SK-N-SH treated with all-trans-retinoic acid at 6 μM for 48 hours (cell line): ENCODE data around the gene PDIA5.

Source experiments
- ATAC-seq: fragments of 200-7000 bp; cut with Tn5 transposase; 3 replicates; pipeline ENCODE4 v1.9.1; 2020; ENCODE audit warnings: mild to moderate bottlenecking, moderate library complexity
- BACH2 ChIP-seq: fragments of 250-450 bp; sonication (Bioruptor Pico); IDR thresholded peaks from 2 replicates; pipeline ENCODE4 v1.9.0; 2021; ENCODE audit warnings: mild to moderate bottlenecking, borderline replicate concordance
- CSDC2 ChIP-seq: fragments of 250-450 bp; sonication (Bioruptor Pico); IDR thresholded peaks from 2 replicates; pipeline ENCODE4 v1.5.0; 2020; ENCODE audit warnings: mild to moderate bottlenecking, moderate library complexity
- ESRRG ChIP-seq: fragments of 250-450 bp; sonication (Bioruptor Pico); IDR thresholded peaks from 2 replicates; pipeline ENCODE4 v1.6.1; 2021; ENCODE audit warnings: mild to moderate bottlenecking
- ISL1 ChIP-seq: fragments of 250-450 bp; sonication (Bioruptor Pico); IDR thresholded peaks from 2 replicates; pipeline ENCODE4 v2.1.2; 2022; ENCODE audit warnings: mild to moderate bottlenecking, moderate library complexity
- OSR1 ChIP-seq: fragments of 250-450 bp; sonication (Bioruptor Pico); IDR thresholded peaks from 2 replicates; pipeline ENCODE4 v1.8.0; 2022; ENCODE audit warnings: moderate library complexity, mild to moderate bottlenecking, inconsistent platforms
- POU6F1 ChIP-seq: fragments of 250-450 bp; sonication (Bioruptor Pico); IDR thresholded peaks from 2 replicates; pipeline ENCODE4 v1.8.0; 2021; ENCODE audit warnings: low read depth, mild to moderate bottlenecking, moderate library complexity, borderline replicate concordance
- RARB ChIP-seq: fragments of 250-450 bp; sonication (Bioruptor Pico); IDR thresholded peaks from 2 replicates; pipeline ENCODE4 v1.8.0; 2021; ENCODE audit warnings: mild to moderate bottlenecking, moderate library complexity
- SNAI2 ChIP-seq: fragments of 250-450 bp; sonication (Bioruptor Pico); IDR thresholded peaks from 2 replicates; pipeline ENCODE4 v1.5.0; 2020; ENCODE audit warnings: mild to moderate bottlenecking, moderate library complexity
- TCF4 ChIP-seq: fragments of 250-450 bp; sonication (Bioruptor Pico); IDR thresholded peaks from 2 replicates; pipeline ENCODE4 v1.8.0; 2021; ENCODE audit warnings: mild to moderate bottlenecking, moderate library complexity, borderline replicate concordance
- TOX ChIP-seq: fragments of 250-450 bp; sonication (Bioruptor Pico); IDR thresholded peaks from 2 replicates; pipeline ENCODE4 v1.8.0; 2021; ENCODE audit warnings: mild to moderate bottlenecking, moderate library complexity, borderline replicate concordance
- TSHZ2 ChIP-seq: fragments of 250-450 bp; sonication (Bioruptor Pico); IDR thresholded peaks from 2 replicates; pipeline ENCODE4 v1.5.0; 2020; ENCODE audit warnings: mild to moderate bottlenecking, moderate library complexity
- ZC3H10 ChIP-seq: fragments of 250-450 bp; sonication (Bioruptor Pico); IDR thresholded peaks from 2 replicates; pipeline ENCODE4 v1.5.1; 2021; ENCODE audit warnings: mild to moderate bottlenecking, moderate library complexity
- ZFP3 ChIP-seq: fragments of 250-450 bp; sonication (Bioruptor Pico); IDR thresholded peaks from 2 replicates; pipeline ENCODE4 v1.5.0; 2020; ENCODE audit warnings: mild to moderate bottlenecking, moderate library complexity
- ZFP30 ChIP-seq: fragments of 450-650 bp; formaldehyde crosslinking; IDR thresholded peaks from 2 replicates; pipeline ENCODE4 v1.5.0; 2022; ENCODE audit warnings: mild to moderate bottlenecking, moderate library complexity
- ZNF565 ChIP-seq: fragments of 450-650 bp; formaldehyde crosslinking; conservative IDR thresholded peaks from 2 replicates; pipeline ENCODE4 v1.5.0; 2020; ENCODE audit warnings: low read depth, mild to moderate bottlenecking, moderate library complexity
- ZNF70 ChIP-seq: fragments of 450-650 bp; formaldehyde crosslinking; IDR thresholded peaks from 2 replicates; pipeline ENCODE4 v1.5.0; 2020; ENCODE audit warnings: mild to moderate bottlenecking, moderate library complexity
- ZNF8 ChIP-seq: fragments of 450-650 bp; formaldehyde crosslinking; IDR thresholded peaks from 2 replicates; pipeline ENCODE4 v1.5.0; 2020; ENCODE audit warnings: mild to moderate bottlenecking, moderate library complexity
- TF ChIP-seq, protein P1 (sequence below): fragments of 250-450 bp; sonication (Bioruptor Pico); IDR thresholded peaks from 2 replicates; pipeline ENCODE4 v1.8.0; 2020; ENCODE audit warnings: mild to moderate bottlenecking, moderate library complexity, borderline replicate concordance
- TF ChIP-seq, protein P2 (sequence below): fragments of 250-450 bp; sonication (Bioruptor Pico); IDR thresholded peaks from 2 replicates; pipeline ENCODE4 v1.5.1; 2020; ENCODE audit warnings: low read depth, mild to moderate bottlenecking, moderate library complexity
- TF ChIP-seq, protein P3 (sequence below): fragments of 250-450 bp; sonication (Bioruptor Pico); IDR thresholded peaks from 2 replicates; pipeline ENCODE4 v1.5.1; 2021; ENCODE audit warnings: mild to moderate bottlenecking, moderate library complexity

PDIA5 gene

DNA sequence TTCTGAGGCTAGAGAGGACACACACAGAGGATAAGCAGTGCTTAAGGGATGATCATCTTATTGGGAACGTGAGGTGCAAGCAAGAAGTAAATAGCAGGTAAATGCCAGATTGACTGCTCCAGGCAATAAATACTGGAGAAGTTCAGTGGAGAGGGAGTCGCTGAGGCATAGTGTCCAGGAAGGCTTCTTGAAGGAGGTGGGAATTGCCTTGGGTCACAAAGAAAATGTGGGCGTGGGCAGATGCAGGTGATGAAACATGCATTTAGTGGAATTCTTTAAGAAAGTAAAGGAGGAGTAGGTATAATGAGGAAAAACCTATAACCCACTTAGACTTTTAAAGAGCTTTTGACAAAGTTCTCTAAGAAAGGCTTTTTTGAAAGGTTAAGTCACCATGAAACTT lies 31.8 kb upstream of the PDIA5 start:
- ATAC-seq, result no peak
- TF ChIP-seq OSR1 (CRISPR knock-in tag), result no peak
- TF ChIP-seq BACH2 (CRISPR knock-in tag), result no peak
- TF ChIP-seq ESRRG (CRISPR knock-in tag), result no peak
- no peak for TF ChIP-seq ZNF565 (CRISPR knock-in tag)
- TF ChIP-seq SNAI2, result no peak

- TF ChIP-seq OSR1 (CRISPR knock-in tag), result no peak
- no peak for TF ChIP-seq ZNF70 (CRISPR knock-in tag)
- no peak for TF ChIP-seq SNAI2
- no peak for TF ChIP-seq ZFP3 (CRISPR knock-in tag)
- TF ChIP-seq RARB (CRISPR knock-in tag), result no peak
- TF ChIP-seq TSHZ2 (CRISPR knock-in tag), result no peak
- TF ChIP-seq CSDC2 (CRISPR knock-in tag), result no peak
- no peak for TF ChIP-seq ISL1 (CRISPR knock-in tag)
- TF ChIP-seq ZNF8 (CRISPR knock-in tag), result no peak
- TF ChIP-seq, protein P1, sequence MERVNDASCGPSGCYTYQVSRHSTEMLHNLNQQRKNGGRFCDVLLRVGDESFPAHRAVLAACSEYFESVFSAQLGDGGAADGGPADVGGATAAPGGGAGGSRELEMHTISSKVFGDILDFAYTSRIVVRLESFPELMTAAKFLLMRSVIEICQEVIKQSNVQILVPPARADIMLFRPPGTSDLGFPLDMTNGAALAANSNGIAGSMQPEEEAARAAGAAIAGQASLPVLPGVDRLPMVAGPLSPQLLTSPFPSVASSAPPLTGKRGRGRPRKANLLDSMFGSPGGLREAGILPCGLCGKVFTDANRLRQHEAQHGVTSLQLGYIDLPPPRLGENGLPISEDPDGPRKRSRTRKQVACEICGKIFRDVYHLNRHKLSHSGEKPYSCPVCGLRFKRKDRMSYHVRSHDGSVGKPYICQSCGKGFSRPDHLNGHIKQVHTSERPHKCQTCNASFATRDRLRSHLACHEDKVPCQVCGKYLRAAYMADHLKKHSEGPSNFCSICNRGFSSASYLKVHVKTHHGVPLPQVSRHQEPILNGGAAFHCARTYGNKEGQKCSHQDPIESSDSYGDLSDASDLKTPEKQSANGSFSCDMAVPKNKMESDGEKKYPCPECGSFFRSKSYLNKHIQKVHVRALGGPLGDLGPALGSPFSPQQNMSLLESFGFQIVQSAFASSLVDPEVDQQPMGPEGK (CRISPR knock-in tag), result no peak
- TF ChIP-seq, protein P2, sequence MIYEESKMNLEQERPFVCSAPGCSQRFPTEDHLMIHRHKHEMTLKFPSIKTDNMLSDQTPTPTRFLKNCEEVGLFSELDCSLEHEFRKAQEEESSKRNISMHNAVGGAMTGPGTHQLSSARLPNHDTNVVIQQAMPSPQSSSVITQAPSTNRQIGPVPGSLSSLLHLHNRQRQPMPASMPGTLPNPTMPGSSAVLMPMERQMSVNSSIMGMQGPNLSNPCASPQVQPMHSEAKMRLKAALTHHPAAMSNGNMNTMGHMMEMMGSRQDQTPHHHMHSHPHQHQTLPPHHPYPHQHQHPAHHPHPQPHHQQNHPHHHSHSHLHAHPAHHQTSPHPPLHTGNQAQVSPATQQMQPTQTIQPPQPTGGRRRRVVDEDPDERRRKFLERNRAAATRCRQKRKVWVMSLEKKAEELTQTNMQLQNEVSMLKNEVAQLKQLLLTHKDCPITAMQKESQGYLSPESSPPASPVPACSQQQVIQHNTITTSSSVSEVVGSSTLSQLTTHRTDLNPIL (CRISPR knock-in tag), result no peak
- TF ChIP-seq, all 23 proteins: peak for 0
- no peak for ATAC-seq
Measured at GRCh38 chr3:123036352-123037014, 30.3 kb upstream of the PDIA5 start.

DNA sequence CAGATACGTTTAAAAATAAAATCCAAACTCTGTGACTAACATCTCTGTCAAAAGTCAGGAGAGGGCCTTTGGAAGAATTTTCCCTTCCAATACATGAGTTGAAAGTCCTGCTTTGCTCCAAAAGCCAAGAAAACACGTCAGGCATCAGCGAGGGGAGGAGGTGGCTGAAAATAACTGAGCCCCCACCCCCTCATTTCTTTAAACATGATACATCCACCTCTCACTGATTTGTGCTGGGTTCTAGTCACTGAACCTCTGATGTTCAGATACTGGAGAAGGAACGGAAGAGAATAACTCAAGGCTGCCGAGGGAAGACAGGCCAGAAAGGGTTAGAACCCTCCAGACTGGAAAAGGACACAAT lies 29.8 kb upstream of the PDIA5 start:
- no peak for TF ChIP-seq OSR1 (CRISPR knock-in tag)
- no peak for TF ChIP-seq ZNF565 (CRISPR knock-in tag)
- no peak for ATAC-seq

- ATAC-seq, result no peak
Measured at GRCh38 chr3:123038751-123039150, 28.1 kb upstream of the PDIA5 start.

More at GRCh38 chr3:123038751-123039150, 28.1 kb upstream of the PDIA5 start:
- TF ChIP-seq ZNF70 (CRISPR knock-in tag) (no peak), CSDC2 (CRISPR knock-in tag) (no peak), OSR1 (CRISPR knock-in tag) (no peak), ZFP30 (CRISPR knock-in tag) (no peak), TSHZ2 (CRISPR knock-in tag) (no peak), ZC3H10 (no peak), TCF4 (no peak), TOX (no peak), RARB (CRISPR knock-in tag) (no peak), POU6F1 (CRISPR knock-in tag) (no peak), ZFP3 (CRISPR knock-in tag) (no peak)
- TF ChIP-seq, protein P3, sequence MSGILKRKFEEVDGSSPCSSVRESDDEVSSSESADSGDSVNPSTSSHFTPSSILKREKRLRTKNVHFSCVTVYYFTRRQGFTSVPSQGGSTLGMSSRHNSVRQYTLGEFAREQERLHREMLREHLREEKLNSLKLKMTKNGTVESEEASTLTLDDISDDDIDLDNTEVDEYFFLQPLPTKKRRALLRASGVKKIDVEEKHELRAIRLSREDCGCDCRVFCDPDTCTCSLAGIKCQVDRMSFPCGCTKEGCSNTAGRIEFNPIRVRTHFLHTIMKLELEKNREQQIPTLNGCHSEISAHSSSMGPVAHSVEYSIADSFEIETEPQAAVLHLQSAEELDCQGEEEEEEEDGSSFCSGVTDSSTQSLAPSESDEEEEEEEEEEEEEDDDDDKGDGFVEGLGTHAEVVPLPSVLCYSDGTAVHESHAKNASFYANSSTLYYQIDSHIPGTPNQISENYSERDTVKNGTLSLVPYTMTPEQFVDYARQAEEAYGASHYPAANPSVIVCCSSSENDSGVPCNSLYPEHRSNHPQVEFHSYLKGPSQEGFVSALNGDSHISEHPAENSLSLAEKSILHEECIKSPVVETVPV (CRISPR knock-in tag), result no peak
- TF ChIP-seq, protein P2 (CRISPR knock-in tag), result no peak
